Activated CD8-positive, alpha-beta memory T cell treated with anti-CD3 and anti-CD28 coated beads for 4 hours (primary cell): ENCODE data around the gene ADCY5.

Experiments used
- DNase-seq, 2 donors: peaks; one replicate each; pipeline ENCODE4 v3.0.0-alpha.2; 2020; ENCODE audit warnings: low read depth in 2 of 2

Gene ADCY5

GRCh38 chr3:123369085-123369484, 79.8 kb downstream of the ADCY5 start:
- DNase-seq: no peak

- no peak for DNase-seq
Measured at GRCh38 chr3:123367467-123368154, 81.3 kb downstream of the ADCY5 start.

GRCh38 chr3:123365450-123366143, 83.3 kb downstream of the ADCY5 start:
- DNase-seq: no peak

- no peak for DNase-seq
Measured at GRCh38 chr3:123361071-123361470, 87.8 kb downstream of the ADCY5 start.

- no peak for DNase-seq
Measured at GRCh38 chr3:123357275-123357674, 91.6 kb downstream of the ADCY5 start.

GRCh38 chr3:123353850-123354233, 95.0 kb downstream of the ADCY5 start:
- no peak for DNase-seq

- no peak for DNase-seq
Measured at GRCh38 chr3:123353227-123353849, 95.6 kb downstream of the ADCY5 start.

- no peak for DNase-seq
Measured at GRCh38 chr3:123352134-123352554, 96.7 kb downstream of the ADCY5 start.

GRCh38 chr3:123351501-123351900, 97.4 kb downstream of the ADCY5 start:
- DNase-seq: no peak

GRCh38 chr3:123350971-123351370, 97.9 kb downstream of the ADCY5 start:
- no peak for DNase-seq

GRCh38 chr3:123349566-123350435, 99.1 kb downstream of the ADCY5 start:
- no peak for DNase-seq

GRCh38 chr3:123349201-123349535, 99.7 kb downstream of the ADCY5 start:
- no peak for DNase-seq

- no peak for DNase-seq
Measured at GRCh38 chr3:123348471-123349200, 100.3 kb downstream of the ADCY5 start.

- DNase-seq: no peak
Measured at GRCh38 chr3:123347691-123348264, 101.1 kb downstream of the ADCY5 start.

GRCh38 chr3:123347205-123347604, 101.7 kb downstream of the ADCY5 start:
- no peak for DNase-seq

- DNase-seq: no peak
Measured at GRCh38 chr3:123346021-123346420, 102.9 kb downstream of the ADCY5 start.

GRCh38 chr3:123344907-123345594, 103.8 kb downstream of the ADCY5 start:
- no peak for DNase-seq

- no peak for DNase-seq
Measured at GRCh38 chr3:123344175-123344906, 104.5 kb downstream of the ADCY5 start.

- no peak for DNase-seq
Measured at GRCh38 chr3:123343296-123344174, 105.4 kb downstream of the ADCY5 start.
